ENCODE data around the gene SAT1.

DNA sequence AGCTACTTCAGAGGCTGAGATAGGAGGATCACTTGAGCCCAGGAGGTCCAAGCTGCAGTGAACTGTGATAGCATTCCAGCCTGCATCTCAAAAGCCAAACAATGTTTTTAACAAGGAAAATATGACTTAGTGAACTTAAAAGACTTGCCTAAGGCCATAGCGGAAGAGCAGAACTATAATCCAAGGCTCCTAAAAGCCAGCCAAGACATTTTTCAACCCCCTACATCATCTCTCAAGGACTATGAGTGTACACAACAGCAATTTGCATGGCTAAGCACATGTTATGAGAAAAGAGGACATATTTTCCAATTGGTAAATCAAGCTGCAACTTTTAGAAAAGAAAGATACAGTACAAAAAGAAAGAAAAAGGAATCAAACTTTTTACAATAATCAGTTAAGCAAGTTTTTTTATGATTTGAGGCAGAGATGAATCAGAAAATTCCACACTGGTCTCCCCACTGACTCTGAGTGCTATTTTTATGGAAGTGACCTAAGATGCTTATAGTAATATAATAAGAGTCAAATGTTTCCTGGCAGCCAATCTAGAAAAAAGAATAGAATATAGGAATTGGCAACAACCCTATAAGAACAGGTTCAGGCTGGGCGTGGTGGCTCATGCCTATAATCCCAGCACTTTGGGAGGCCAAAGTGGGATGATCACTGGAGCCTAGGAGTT is 30.1 kb upstream of the SAT1 start:
- no peak for TF ChIP-seq EZH2 (IDR thresholded peaks at IDR 0.05; ENCODE audit: low read length, unreplicated experiment)
- TF ChIP-seq, protein P1, sequence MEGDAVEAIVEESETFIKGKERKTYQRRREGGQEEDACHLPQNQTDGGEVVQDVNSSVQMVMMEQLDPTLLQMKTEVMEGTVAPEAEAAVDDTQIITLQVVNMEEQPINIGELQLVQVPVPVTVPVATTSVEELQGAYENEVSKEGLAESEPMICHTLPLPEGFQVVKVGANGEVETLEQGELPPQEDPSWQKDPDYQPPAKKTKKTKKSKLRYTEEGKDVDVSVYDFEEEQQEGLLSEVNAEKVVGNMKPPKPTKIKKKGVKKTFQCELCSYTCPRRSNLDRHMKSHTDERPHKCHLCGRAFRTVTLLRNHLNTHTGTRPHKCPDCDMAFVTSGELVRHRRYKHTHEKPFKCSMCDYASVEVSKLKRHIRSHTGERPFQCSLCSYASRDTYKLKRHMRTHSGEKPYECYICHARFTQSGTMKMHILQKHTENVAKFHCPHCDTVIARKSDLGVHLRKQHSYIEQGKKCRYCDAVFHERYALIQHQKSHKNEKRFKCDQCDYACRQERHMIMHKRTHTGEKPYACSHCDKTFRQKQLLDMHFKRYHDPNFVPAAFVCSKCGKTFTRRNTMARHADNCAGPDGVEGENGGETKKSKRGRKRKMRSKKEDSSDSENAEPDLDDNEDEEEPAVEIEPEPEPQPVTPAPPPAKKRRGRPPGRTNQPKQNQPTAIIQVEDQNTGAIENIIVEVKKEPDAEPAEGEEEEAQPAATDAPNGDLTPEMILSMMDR (conservative IDR thresholded peaks at IDR 0.05; ENCODE audit: low read depth, low read length) = no peak

Data from PC-3 (cell line).